ENCODE results near the gene ZNF831.

Gene ZNF831

DNA sequence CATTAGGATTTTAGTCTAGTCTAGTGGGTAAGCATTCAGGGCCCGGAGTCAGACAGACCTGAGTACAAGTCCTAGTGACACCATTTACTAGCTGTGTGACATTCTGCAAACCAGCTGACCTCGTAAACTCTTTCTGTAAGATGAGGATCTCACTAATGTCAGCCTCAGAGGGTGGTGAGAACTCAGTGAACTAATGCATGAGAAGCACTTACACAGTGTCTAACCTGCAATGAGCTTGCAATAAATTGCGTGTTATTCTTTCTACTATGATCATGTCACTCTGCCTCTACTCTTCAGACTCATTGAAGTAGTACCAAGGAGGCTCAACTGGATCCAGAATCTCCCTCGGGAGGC lies 41.1 kb upstream of the ZNF831 start:
- Histone ChIP-seq H3K4me2 (ENCODE audit: insufficient read depth, low read length) (no peak overlapping the region), H4K20me1 (ENCODE audit: insufficient read depth, low read length) (0 out of 2 replicates have a peak, but pooled peaks cover 5% of the 10 kb centered on the region), H3K36me3 (ENCODE audit: insufficient read depth, low read length) (no peaks in the 10 kb centered on the region), H2AFZ (ENCODE audit: low read depth, low read length) (no peak overlapping the region), H3K27me3 (ENCODE audit: insufficient read depth, low read length, poor library complexity) (peaks cover 39% of the 10 kb centered on the region), H3K4me1 (ENCODE audit: insufficient read depth, low read length) (no peaks in the 10 kb centered on the region), H3K27ac (ENCODE audit: low read length) (no peak overlapping the region), H3K4me3 (ENCODE audit: low read depth in 1 of 2, low read length in 2 of 2) (no peak overlapping the region), H3K9me3 (ENCODE audit: insufficient read depth, low read length, severe bottlenecking) (no peaks in the 10 kb centered on the region), H3K79me2 (ENCODE audit: insufficient read depth, low read length) (no peaks in the 10 kb centered on the region), H3K9ac (ENCODE audit: low read depth, low read length) (no peak overlapping the region)
- TF ChIP-seq, protein P1, sequence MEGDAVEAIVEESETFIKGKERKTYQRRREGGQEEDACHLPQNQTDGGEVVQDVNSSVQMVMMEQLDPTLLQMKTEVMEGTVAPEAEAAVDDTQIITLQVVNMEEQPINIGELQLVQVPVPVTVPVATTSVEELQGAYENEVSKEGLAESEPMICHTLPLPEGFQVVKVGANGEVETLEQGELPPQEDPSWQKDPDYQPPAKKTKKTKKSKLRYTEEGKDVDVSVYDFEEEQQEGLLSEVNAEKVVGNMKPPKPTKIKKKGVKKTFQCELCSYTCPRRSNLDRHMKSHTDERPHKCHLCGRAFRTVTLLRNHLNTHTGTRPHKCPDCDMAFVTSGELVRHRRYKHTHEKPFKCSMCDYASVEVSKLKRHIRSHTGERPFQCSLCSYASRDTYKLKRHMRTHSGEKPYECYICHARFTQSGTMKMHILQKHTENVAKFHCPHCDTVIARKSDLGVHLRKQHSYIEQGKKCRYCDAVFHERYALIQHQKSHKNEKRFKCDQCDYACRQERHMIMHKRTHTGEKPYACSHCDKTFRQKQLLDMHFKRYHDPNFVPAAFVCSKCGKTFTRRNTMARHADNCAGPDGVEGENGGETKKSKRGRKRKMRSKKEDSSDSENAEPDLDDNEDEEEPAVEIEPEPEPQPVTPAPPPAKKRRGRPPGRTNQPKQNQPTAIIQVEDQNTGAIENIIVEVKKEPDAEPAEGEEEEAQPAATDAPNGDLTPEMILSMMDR (IDR thresholded peaks at IDR 0.05; ENCODE audit: borderline replicate concordance, extremely low read depth, low read length, poor library complexity, severe bottlenecking) = no peak
- no peak for TF ChIP-seq EZH2 (IDR thresholded peaks at IDR 0.05; ENCODE audit: borderline replicate concordance, low read depth, low read length, severe bottlenecking)
- no peak for DNase-seq
- no peak for ATAC-seq (ENCODE audit: insufficient read depth, low read depth)

DNA sequence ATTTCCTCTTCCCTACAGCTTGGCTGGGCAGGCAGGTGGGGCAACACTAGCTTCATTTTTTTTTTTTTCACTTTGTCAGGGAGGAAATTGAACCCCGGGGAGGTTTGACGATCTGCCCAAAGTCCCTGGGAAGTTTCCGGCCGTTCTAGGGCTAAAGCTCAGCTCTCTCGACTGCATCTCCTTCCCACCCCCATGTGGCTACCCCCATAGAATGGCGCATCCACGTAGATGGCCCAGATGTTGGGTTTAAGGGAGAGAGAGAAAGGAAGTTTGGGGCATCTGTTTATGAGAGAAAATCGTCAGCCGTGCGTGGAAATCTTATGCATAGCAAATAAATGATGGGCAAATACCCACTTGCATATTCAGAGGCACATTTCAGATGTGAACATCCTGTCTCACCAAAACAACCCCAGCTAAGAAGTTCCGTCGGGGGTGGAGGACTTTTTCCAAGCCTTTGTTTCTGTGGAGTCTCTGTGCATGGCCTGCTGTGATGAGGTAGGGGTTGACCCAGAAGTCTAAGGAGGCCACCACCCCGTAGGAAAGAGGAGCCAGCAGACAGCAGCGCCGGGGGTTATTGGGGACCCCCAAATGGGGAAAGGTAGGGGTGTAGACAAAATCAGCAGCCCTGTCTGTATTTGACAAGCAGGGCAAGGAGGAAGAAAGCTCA lies 40.5 kb upstream of the ZNF831 start:
- Histone ChIP-seq H3K9me3 (ENCODE audit: insufficient read depth, low read length, severe bottlenecking) (no peaks in the 10 kb centered on the region), H3K79me2 (ENCODE audit: insufficient read depth, low read length) (no peaks in the 10 kb centered on the region), H2AFZ (ENCODE audit: low read depth, low read length) (no peak overlapping the region), H3K4me2 (ENCODE audit: insufficient read depth, low read length) (no peak overlapping the region), H4K20me1 (ENCODE audit: insufficient read depth, low read length) (0 out of 2 replicates have a peak, but pooled peaks cover 5% of the 10 kb centered on the region), H3K27me3 (ENCODE audit: insufficient read depth, low read length, poor library complexity) (peaks cover 34% of the 10 kb centered on the region), H3K4me3 (ENCODE audit: low read depth in 1 of 2, low read length in 2 of 2) (no peak overlapping the region), H3K27ac (ENCODE audit: low read length) (no peak overlapping the region), H3K36me3 (ENCODE audit: insufficient read depth, low read length) (no peaks in the 10 kb centered on the region), H3K9ac (ENCODE audit: low read depth, low read length) (no peak overlapping the region), H3K4me1 (ENCODE audit: insufficient read depth, low read length) (no peaks in the 10 kb centered on the region)
- DNase-seq (no peak), ATAC-seq (ENCODE audit: insufficient read depth, low read depth) (no peak)
- TF ChIP-seq, protein P1 (IDR thresholded peaks at IDR 0.05; ENCODE audit: borderline replicate concordance, extremely low read depth, low read length, poor library complexity, severe bottlenecking) = no peak
- TF ChIP-seq EZH2 (IDR thresholded peaks at IDR 0.05; ENCODE audit: borderline replicate concordance, low read depth, low read length, severe bottlenecking) = no peak

DNA sequence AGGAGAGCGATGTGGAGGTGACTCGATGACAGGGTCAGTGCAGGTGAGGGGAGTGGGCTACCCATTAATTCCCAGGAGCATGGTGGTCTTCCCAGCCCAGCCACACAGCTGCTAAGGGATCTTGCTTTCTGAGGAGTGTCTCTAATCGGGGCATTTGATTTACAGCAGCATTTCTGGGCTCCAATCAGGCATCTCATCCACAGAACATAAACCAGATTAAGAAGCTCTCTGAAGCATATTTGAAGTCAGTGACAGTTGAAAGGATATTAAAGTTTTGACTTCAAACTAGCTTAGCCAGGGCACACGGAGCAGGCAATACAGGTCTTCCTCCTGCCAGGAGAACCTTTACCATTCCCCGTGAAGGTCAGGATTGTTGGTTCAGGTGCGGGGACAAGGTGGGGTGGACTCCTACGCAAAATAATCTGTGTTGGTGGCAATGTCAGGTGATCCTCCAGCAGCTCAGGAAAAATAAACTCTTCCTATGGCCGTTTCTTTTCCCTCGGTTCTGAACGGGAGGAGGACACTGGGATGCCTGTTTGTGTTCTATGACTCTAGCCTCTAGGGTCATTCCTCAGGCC lies 39.9 kb upstream of the ZNF831 start:
- Histone ChIP-seq H3K9ac (ENCODE audit: low read depth, low read length) (no peak overlapping the region), H3K4me2 (ENCODE audit: insufficient read depth, low read length) (no peak overlapping the region), H3K9me3 (ENCODE audit: insufficient read depth, low read length, severe bottlenecking) (no peaks in the 10 kb centered on the region), H3K4me3 (ENCODE audit: low read depth in 1 of 2, low read length in 2 of 2) (no peak overlapping the region), H2AFZ (ENCODE audit: low read depth, low read length) (no peak overlapping the region), H3K36me3 (ENCODE audit: insufficient read depth, low read length) (no peaks in the 10 kb centered on the region), H3K27me3 (ENCODE audit: insufficient read depth, low read length, poor library complexity) (peaks cover 28% of the 10 kb centered on the region), H3K27ac (ENCODE audit: low read length) (no peak overlapping the region), H3K4me1 (ENCODE audit: insufficient read depth, low read length) (no peaks in the 10 kb centered on the region), H3K79me2 (ENCODE audit: insufficient read depth, low read length) (no peaks in the 10 kb centered on the region), H4K20me1 (ENCODE audit: insufficient read depth, low read length) (0 out of 2 replicates have a peak, but pooled peaks cover 5% of the 10 kb centered on the region)
- TF ChIP-seq, protein P1 (IDR thresholded peaks at IDR 0.05; ENCODE audit: borderline replicate concordance, extremely low read depth, low read length, poor library complexity, severe bottlenecking) = no peak
- TF ChIP-seq EZH2 (IDR thresholded peaks at IDR 0.05; ENCODE audit: borderline replicate concordance, low read depth, low read length, severe bottlenecking) = no peak
- ATAC-seq (ENCODE audit: insufficient read depth, low read depth) (no peak), DNase-seq (no peak)
